Caco-2 (cell line): ENCODE results near the gene DOLPP1. TPM values are rescaled to one million over a fixed set of nuclear protein-coding genes. Genes with fewer than 3 reads are reported as not detected.

ENCODE experiments used
- BruUV-seq: library from RNA; stranded (reverse); fragments of 400-500 nt; replicated peaks from 2 replicates; lab custom pipeline; 2021; lab: Mats Ljungman, UMichigan
- CTCF ChIA-PET: fragments of 300-600 bp; sonication (Branson Sonifier 250); formaldehyde crosslinking; loops from one replicate; lab custom pipeline; 2022; ENCODE audit warnings: antibody characterized with exemption; lab: Charles Lee
- POLR2A ChIA-PET: fragments of 300-600 bp; sonication (Branson Sonifier 250); formaldehyde crosslinking; loops from one replicate; lab custom pipeline; 2022; ENCODE audit warnings: antibody characterized with exemption; lab: Charles Lee
- DNase-seq, 2 experiments: peaks; one replicate each; pipeline versions ENCODE4 v3.0.0 to v3.0.0-alpha.2; 2020 to 2022
- H3K27me3 ChIP-seq: replicated peaks from 2 replicates; pipeline ENCODE4 v1.6.0; 2011; ENCODE audit warnings: low read length; ENCODE audit not compliant: control insufficient read depth, insufficient read depth
- H3K36me3 ChIP-seq: 2 replicates; pipeline ENCODE4 v1.5.1; 2011; ENCODE audit warnings: low read length; ENCODE audit not compliant: control insufficient read depth, insufficient read depth
- H3K4me1 ChIP-seq: fragments of 250-450 bp; sonication (Bioruptor Pico); 2 replicates; pipeline ENCODE4 v1.5.1; 2020; ENCODE audit warnings: mild to moderate bottlenecking
- H3K4me3 ChIP-seq: 2 replicates; pipeline ENCODE4 v1.5.1; 2011; ENCODE audit warnings: low read depth, mild to moderate bottlenecking, control low read depth, low read length
- H3K9me3 ChIP-seq: fragments of 250-450 bp; sonication (Bioruptor Pico); 2 replicates; pipeline ENCODE4 v1.5.1; 2020; ENCODE audit warnings: mild to moderate bottlenecking, moderate library complexity
- H3K27ac Mint-ChIP-seq: one replicate; pipeline ENCODE4 v1.8.0; 2022; ENCODE audit warnings: mixed read lengths; ENCODE audit not compliant: unreplicated experiment
- H3K27me3 Mint-ChIP-seq: one replicate; pipeline ENCODE4 v1.8.0; 2022; ENCODE audit warnings: mixed read lengths; ENCODE audit not compliant: insufficient read depth, unreplicated experiment
- H3K36me3 Mint-ChIP-seq: one replicate; pipeline ENCODE4 v1.8.0; 2022; ENCODE audit warnings: mild to moderate bottlenecking, mixed read lengths; ENCODE audit not compliant: insufficient read depth, unreplicated experiment
- H3K4me1 Mint-ChIP-seq: one replicate; pipeline ENCODE4 v1.8.0; 2022; ENCODE audit warnings: low read depth, mixed read lengths; ENCODE audit not compliant: unreplicated experiment
- H3K4me3 Mint-ChIP-seq: one replicate; pipeline ENCODE4 v1.8.0; 2022; ENCODE audit warnings: mild to moderate bottlenecking, moderate library complexity, mixed read lengths; ENCODE audit not compliant: unreplicated experiment
- H3K9me3 Mint-ChIP-seq: one replicate; pipeline ENCODE4 v1.8.0; 2022; ENCODE audit warnings: mixed read lengths; ENCODE audit not compliant: unreplicated experiment
- intact Hi-C: fragments of 100-400 bp; cut with micrococcal nuclease; formaldehyde crosslinking; loops from one replicate; pipeline ENCODE4 v1.10.0; 2022; ENCODE audit not compliant: unreplicated experiment
- total RNA-seq: library from RNA; stranded (reverse); gene quantifications from 2 replicates; pipeline ENCODE4 v1.2.3, GENCODE V29; 2022
- TF ChIP-seq, protein P1 (sequence below), 2 experiments: fragments of 200-600 bp in 1 of 2; IDR thresholded peaks; 1 replicate in 1 of 2; 2 replicates in 1 of 2; pipeline versions ENCODE4 v1.5.1 to v1.8.0; 2011 to 2022; ENCODE audit warnings: antibody characterized with exemption in 1 of 2, control low read depth in 1 of 2, inconsistent platforms in 1 of 2, low read depth in 1 of 2, low read length in 1 of 2, mild to moderate bottlenecking in 1 of 2, moderate library complexity in 1 of 2; ENCODE audit not compliant: insufficient read depth in 1 of 2, severe bottlenecking in 1 of 2, unreplicated experiment in 1 of 2

The DOLPP1 gene
- total RNA-seq, 1 experiment from 2014 or later, result 45.1 TPM

DNA sequence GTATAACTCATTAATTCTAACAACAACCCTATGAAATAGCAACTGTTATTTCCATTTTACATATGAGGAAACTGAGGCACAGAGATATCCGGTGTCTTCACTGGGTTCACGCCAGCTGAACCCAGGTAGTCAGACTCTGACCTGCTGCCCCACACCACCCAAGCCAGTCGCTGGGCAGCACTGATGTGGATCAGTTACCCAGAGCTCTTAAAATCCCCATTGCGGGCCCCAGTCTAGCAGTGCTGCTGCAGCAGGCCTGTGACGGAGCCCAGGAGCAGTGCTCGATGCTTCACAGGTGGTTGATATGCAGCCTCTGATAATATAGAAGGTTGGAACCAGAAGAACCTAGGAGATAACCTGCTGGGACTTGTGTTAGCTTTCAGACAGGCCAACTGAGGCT, 54.6 kb downstream of the DOLPP1 start:
- no peak overlapping the region for H3K4me3 ChIP-seq
- Mint-ChIP-seq H3K27me3 (no peaks in the 10 kb centered on the region), H3K27ac (no peak overlapping the region), H3K4me1 (peaks cover 14% of the 10 kb centered on the region), H3K9me3 (no peaks in the 10 kb centered on the region), H3K36me3 (peaks cover 29% of the 10 kb centered on the region), H3K4me3 (no peak overlapping the region)
- CTCF ChIA-PET, result interaction anchor here (0.5 to 1.1 kb wide), 2 partner anchors 7 to 107 kb away, joined by 4 to 7 read pairs; partner anchors contain the start of gene SH3GLB2
- no peaks in the 10 kb centered on the region for H3K9me3 ChIP-seq
- DNase-seq, result no peak
- BruUV-seq, result no TSS peak
- H3K4me1 ChIP-seq, result peaks cover 16% of the 10 kb centered on the region
- H3K27me3 ChIP-seq, result no peaks in the 10 kb centered on the region
- peaks cover 2% of the 10 kb centered on the region for H3K36me3 ChIP-seq
- POLR2A ChIA-PET, result no interaction called here
- intact Hi-C loops, result no loop called here
- TF ChIP-seq, protein P1, sequence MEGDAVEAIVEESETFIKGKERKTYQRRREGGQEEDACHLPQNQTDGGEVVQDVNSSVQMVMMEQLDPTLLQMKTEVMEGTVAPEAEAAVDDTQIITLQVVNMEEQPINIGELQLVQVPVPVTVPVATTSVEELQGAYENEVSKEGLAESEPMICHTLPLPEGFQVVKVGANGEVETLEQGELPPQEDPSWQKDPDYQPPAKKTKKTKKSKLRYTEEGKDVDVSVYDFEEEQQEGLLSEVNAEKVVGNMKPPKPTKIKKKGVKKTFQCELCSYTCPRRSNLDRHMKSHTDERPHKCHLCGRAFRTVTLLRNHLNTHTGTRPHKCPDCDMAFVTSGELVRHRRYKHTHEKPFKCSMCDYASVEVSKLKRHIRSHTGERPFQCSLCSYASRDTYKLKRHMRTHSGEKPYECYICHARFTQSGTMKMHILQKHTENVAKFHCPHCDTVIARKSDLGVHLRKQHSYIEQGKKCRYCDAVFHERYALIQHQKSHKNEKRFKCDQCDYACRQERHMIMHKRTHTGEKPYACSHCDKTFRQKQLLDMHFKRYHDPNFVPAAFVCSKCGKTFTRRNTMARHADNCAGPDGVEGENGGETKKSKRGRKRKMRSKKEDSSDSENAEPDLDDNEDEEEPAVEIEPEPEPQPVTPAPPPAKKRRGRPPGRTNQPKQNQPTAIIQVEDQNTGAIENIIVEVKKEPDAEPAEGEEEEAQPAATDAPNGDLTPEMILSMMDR (IDR thresholded peaks at IDR 0.05; ENCODE audit: insufficient read depth in 1 of 2, low read depth in 1 of 2, low read length in 1 of 2, severe bottlenecking in 1 of 2, unreplicated experiment in 1 of 2), result no peak

DNA sequence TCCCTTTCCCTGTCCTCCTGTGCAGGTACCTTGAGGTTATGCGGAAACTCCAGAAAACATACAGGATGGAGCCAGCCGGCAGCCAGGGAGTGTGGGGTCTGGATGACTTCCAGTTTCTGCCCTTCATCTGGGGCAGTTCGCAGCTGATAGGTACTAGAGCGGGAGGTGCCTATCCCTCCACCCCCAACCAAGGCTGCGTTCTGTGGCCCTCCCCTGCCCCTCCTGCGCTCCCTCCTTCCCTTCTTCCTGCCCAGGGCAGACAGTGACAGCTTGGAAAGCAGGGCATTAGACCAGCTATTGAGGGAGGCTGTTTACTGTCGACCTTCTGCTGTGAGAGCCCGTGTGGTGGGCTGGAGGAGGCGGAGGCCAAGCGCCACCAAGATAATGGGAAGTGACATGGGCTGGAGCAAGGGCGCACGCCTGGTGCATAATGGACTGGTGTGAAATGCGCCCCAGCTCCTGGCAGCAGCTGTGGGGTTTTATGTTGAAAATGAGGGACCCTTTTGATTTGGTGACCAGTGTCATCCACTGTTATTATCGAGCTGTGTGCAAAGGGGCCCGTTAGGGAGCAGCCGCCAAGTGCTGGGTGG, 55.6 kb downstream of the DOLPP1 start:
- Mint-ChIP-seq H3K36me3 (peaks cover 24% of the 10 kb centered on the region), H3K4me1 (peaks cover 14% of the 10 kb centered on the region), H3K27me3 (no peaks in the 10 kb centered on the region), H3K9me3 (no peaks in the 10 kb centered on the region), H3K4me3 (no peak overlapping the region), H3K27ac (no peak overlapping the region)
- BruUV-seq, result no TSS peak
- intact Hi-C loops, result no loop called here
- DNase-seq, result no peak
- Histone ChIP-seq H3K4me1 (peaks cover 24% of the 10 kb centered on the region), H3K9me3 (no peaks in the 10 kb centered on the region), H3K36me3 (peaks cover 2% of the 10 kb centered on the region), H3K27me3 (no peaks in the 10 kb centered on the region), H3K4me3 (no peak overlapping the region)
- TF ChIP-seq, protein P1 (IDR thresholded peaks at IDR 0.05; ENCODE audit: insufficient read depth in 1 of 2, low read depth in 1 of 2, low read length in 1 of 2, severe bottlenecking in 1 of 2, unreplicated experiment in 1 of 2), result no peak
- ChIA-PET CTCF (interaction anchor here (1.4 kb wide), 1 partner anchor 36 kb away, joined by 5 read pairs; no protein-coding TSS in a partner anchor), POLR2A (no interaction called here)

DNA sequence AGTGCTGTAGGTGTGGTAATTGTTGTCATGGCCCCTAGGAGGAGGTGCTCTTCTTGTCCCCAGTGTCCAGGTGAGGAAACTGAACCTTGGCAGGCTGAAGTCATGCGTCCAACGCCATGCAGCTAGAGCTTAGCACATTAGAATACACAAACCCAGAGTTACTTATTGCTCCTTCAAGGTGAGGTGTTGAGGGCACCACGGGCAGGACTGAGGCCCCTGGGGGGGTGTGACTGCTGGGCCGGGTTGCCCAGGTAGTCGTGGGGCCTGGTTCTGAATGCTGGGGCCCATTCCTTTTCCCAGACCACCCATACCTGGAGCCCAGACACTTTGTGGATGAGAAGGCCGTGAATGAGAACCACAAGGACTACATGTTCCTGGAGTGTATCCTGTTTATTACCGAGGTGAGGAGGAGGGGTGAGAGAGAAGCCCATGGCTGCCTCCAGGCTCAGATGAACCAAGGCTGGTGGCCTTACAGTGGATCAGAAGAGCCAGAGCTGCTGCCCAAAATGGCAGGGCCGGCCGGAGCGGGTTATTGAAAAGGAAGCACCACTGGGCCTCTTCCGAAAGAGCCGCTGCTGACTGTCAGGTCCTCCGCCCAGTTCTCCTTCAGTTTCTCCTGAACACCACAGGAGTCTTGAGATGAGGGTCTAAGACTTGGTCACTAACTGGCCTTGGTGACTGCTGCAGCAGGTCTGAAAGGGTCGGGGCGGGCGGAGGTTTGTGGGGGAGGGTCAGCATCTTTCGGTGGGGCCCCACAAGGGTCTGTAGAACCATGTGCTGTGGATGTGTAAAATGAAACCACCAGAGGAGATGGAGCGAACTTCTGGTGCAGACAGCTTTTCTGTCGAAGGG, 56.6 kb downstream of the DOLPP1 start:
- no peaks in the 10 kb centered on the region for H3K27me3 ChIP-seq
- Mint-ChIP-seq H3K27ac (no peak overlapping the region), H3K4me1 (peaks cover 14% of the 10 kb centered on the region), H3K9me3 (no peaks in the 10 kb centered on the region), H3K36me3 (peaks cover 24% of the 10 kb centered on the region), H3K4me3 (no peak overlapping the region), H3K27me3 (no peaks in the 10 kb centered on the region)
- BruUV-seq, result no TSS peak
- no peaks in the 10 kb centered on the region for H3K9me3 ChIP-seq
- ChIA-PET CTCF (interaction anchor here (1.4 kb wide), 1 partner anchor 35 kb away, joined by 5 read pairs; no protein-coding TSS in a partner anchor), POLR2A (no interaction called here)
- DNase-seq, result no peak
- intact Hi-C loops, result loop anchor here (2.0 kb wide), 1 partner anchor 473 kb away; no protein-coding TSS in a partner anchor
- peaks cover 28% of the 10 kb centered on the region for H3K4me1 ChIP-seq
- peaks cover 2% of the 10 kb centered on the region for H3K36me3 ChIP-seq
- TF ChIP-seq, protein P1 (IDR thresholded peaks at IDR 0.05; ENCODE audit: insufficient read depth in 1 of 2, low read depth in 1 of 2, low read length in 1 of 2, severe bottlenecking in 1 of 2, unreplicated experiment in 1 of 2), result no peak
- no peak overlapping the region for H3K4me3 ChIP-seq
